Endothelial cell of umbilical vein (primary cell): ENCODE data around the gene HOXC13.

Experiments
- CTCF ChIP-seq, 2 donors: IDR thresholded peaks; 1 replicate in 1 of 2; 2 replicates in 1 of 2; pipeline ENCODE4 v1.5.1; 2011; ENCODE audit warnings: low read length in 2 of 2, mild to moderate bottlenecking in 2 of 2, moderate library complexity in 2 of 2, control low read depth in 1 of 2, inconsistent platforms in 1 of 2, low read depth in 1 of 2; ENCODE audit not compliant: insufficient read depth in 1 of 2; ENCODE audit errors: extremely low read depth in 1 of 2
- EZH2 ChIP-seq: IDR thresholded peaks from 2 replicates; pipeline ENCODE4 v1.6.1; 2012; ENCODE audit warnings: borderline replicate concordance, low read depth, mild to moderate bottlenecking, moderate library complexity, low read length, inconsistent platforms; ENCODE audit not compliant: severe bottlenecking
- FOS ChIP-seq: IDR thresholded peaks from 2 replicates; pipeline ENCODE4 v1.6.1; 2011; ENCODE audit warnings: mild to moderate bottlenecking, low read length, moderate library complexity, borderline replicate concordance; ENCODE audit not compliant: insufficient read depth

- TF ChIP-seq CTCF (IDR thresholded peaks at IDR 0.05; ENCODE audit: extremely low read depth in 1 of 2, insufficient read depth in 1 of 2, low read depth in 1 of 2, low read length in 2 of 2) (no peak), EZH2 (no peak), FOS (no peak)
These were observed 28.8 kb downstream of the HOXC13 start for GRCh38 chr12:53967421-53967925.
